GM12872 (cell line): ENCODE results near the gene PPM1L.

ENCODE experiments used
- CTCF ChIP-seq: IDR thresholded peaks from 3 replicates; pipeline ENCODE4 v1.5.1; 2011; ENCODE audit warnings: low read depth, mild to moderate bottlenecking, low read length, moderate library complexity; ENCODE audit not compliant: insufficient read depth

The PPM1L gene

DNA sequence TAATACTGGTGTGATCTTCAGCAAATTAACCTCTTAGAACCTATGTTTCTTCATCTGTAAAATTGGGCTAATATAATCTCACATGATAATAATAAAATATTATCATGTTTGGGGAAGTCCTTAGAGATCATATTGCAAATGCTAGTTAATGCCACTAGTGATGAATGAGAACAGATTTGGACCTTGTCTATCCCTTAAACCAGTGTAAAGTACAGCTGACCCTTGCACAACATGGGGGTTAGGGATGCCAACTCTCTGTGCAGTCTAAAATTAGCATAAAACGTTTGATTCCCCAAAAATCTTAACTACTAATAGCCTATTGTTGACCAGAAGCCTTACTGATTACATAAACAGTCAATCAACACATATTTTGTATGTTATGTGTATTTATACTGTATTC is 207.9 kb downstream of the PPM1L start:
- TF ChIP-seq CTCF = no peak

- no peak for TF ChIP-seq CTCF
Measured at GRCh38 chr3:160968761-160969160, 212.7 kb downstream of the PPM1L start.

- TF ChIP-seq CTCF = no peak
Measured at GRCh38 chr3:160973067-160973809, 217.2 kb downstream of the PPM1L start.

DNA sequence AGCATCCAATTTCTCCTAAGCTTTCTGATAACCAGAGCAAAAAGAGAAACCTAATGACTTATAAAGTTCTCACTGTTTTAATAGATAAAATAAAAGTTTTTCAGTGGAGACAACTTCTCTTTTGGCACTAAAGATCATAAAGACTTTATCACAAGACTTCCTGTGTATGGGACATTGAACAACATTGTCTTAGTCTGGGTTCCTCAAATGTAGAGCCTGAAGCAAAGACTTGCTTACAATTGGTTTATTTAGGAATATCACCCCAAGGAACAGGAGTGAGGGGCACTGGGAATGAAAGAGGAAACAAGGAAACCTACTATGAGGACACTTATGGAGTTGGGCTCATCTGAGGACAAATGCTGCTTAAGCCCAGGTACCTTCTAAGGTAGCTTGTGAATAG is 221.7 kb downstream of the PPM1L start:
- TF ChIP-seq CTCF = no peak

- no peak for TF ChIP-seq CTCF
Measured at GRCh38 chr3:160980740-160981139, 224.7 kb downstream of the PPM1L start.

GRCh38 chr3:160981217-160981938 is 225.3 kb downstream of the PPM1L start:
- no peak for TF ChIP-seq CTCF

GRCh38 chr3:160982491-160982890 is 226.5 kb downstream of the PPM1L start:
- no peak for TF ChIP-seq CTCF
